Erythroblast (primary cell): ENCODE data around the gene NEO1.

Source experiments
- GATA1 ChIP-seq: IDR thresholded peaks from 2 replicates; pipeline ENCODE4 v1.6.1; 2011; ENCODE audit warnings: low read depth, mild to moderate bottlenecking, control low read depth, low read length, moderate library complexity
- POLR2A ChIP-seq: IDR thresholded peaks from 2 replicates; pipeline ENCODE4 v1.6.1; 2011; ENCODE audit warnings: mild to moderate bottlenecking, low read length

DNA sequence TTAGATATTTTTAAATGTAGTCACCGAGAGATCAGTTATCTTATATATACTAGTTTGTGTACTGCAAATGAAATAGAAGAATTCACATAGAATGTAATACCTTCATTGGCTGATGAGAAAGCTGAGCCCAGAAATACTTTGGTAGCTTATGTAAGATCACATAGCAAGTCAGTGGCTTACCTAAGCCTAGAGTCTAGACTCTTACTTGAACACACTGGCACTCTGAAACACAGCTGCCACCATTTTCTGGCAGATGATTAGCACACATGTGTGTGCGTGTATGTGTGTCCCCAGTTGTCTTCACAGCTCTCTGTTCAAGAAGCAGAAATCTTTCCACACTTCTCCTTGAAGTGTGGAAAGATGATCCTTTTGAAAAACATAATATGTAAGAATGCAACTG lies 124.3 kb downstream of the NEO1 start:
- no peak for TF ChIP-seq POLR2A
- TF ChIP-seq GATA1 = no peak
